Stimulated activated CD8-positive, alpha-beta memory T cell treated with anti-CD3 and anti-CD28 coated beads, Interleukin-4, amount 100 ng/mL, for 1 hour (primary cell): ENCODE measurements around the gene WDR31.
"Not testable (repeated sequence)": the region's sequence is repeated elsewhere in the genome, so short reads cannot be mapped to it uniquely, and the experiment has no call there.

ENCODE experiments used
- DNase-seq, 2 donors: peaks; one replicate each; pipeline ENCODE4 v3.0.0-alpha.2; 2020; ENCODE audit warnings: low read depth in 2 of 2, low spot score in 1 of 2

WDR31 gene

GRCh38 chr9:113298924-113299770 is 40.9 kb downstream of the WDR31 start:
- DNase-seq: no peak

DNA sequence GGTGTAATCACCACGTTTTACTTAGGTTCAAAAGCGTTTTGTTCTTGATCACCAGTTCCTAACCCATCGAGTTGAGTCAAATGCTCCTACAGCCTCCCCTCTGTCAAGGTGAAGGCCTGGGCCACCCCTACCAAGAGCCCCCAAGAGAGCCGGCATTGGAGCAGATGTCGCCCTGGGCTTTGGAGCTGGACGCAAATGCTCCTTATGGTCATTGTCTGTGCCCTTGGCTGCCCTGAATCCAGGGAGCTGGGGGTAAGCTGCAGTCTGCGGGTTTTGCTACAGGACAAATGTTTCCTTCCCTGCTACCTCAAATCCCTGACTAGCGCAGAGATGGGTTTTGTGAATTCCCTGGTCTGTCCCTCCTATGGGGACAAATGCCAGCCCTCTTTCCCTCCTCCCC is 41.8 kb downstream of the WDR31 start:
- DNase-seq: no peak

DNA sequence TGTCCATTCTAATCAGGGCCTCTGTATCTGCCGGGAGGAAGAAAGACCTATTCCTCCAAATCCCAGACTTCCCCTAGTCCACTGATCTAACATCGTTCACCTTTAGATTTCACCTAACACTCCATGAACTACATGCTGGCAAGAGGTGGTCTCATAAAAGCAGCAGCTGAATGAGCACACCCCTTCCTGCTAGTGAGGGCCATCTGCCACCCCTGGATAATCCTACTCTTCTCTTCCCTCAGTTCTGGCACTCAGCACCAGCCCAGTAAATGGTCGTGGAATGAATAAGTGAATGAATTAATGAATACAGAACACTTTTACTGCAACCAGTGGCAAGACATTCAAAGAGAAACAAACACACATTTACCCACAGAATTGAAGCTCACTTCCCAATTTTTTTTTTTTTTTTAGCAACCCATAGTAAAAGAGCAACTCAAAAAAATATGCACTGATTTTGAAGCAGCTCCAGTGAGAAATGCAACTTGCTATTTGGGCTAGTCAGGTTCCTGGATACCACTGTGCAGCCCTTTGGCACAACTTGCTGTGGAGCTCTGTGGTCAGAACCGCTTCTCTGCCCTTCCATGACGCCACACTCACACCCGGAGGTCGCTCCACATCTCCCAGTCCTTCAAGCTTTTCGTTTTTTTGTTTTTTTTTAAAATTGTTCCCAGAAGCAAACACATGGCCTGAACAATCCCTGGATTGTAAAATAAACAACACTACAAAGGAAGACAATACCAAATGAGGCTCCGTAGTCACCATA is 43.1 kb downstream of the WDR31 start:
- DNase-seq: no peak

DNA sequence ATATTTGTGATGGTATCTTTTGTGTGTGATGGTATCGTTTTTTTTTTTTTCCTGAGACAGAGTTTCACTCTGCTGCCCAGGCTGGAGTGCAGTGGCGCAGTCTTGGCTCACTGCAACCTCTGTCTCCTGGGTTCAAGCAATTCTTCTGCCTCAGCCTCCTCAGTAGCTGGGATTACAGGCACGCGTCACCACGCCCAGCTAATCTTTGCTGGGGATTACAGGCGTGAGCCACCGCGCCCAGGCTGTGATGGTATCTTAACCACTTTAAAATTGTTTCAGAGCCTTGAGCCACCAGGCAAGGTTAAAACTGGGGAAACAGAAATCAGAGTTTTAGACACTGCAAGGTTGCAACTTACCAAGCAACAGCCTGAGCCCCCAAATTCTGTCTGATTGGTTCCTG is 43.8 kb downstream of the WDR31 start:
- not testable (repeated sequence) for DNase-seq

- no peak for DNase-seq
Observed at GRCh38 chr9:113293285-113293878, 46.7 kb downstream of the WDR31 start.

GRCh38 chr9:113290052-113290607 is 49.9 kb downstream of the WDR31 start:
- no peak for DNase-seq

GRCh38 chr9:113289091-113289490 is 51.0 kb downstream of the WDR31 start:
- DNase-seq: no peak

- no peak for DNase-seq
Observed at GRCh38 chr9:113281356-113281755, 58.7 kb downstream of the WDR31 start.

- no peak for DNase-seq
Observed at GRCh38 chr9:113278840-113279239, 61.2 kb downstream of the WDR31 start.

DNA sequence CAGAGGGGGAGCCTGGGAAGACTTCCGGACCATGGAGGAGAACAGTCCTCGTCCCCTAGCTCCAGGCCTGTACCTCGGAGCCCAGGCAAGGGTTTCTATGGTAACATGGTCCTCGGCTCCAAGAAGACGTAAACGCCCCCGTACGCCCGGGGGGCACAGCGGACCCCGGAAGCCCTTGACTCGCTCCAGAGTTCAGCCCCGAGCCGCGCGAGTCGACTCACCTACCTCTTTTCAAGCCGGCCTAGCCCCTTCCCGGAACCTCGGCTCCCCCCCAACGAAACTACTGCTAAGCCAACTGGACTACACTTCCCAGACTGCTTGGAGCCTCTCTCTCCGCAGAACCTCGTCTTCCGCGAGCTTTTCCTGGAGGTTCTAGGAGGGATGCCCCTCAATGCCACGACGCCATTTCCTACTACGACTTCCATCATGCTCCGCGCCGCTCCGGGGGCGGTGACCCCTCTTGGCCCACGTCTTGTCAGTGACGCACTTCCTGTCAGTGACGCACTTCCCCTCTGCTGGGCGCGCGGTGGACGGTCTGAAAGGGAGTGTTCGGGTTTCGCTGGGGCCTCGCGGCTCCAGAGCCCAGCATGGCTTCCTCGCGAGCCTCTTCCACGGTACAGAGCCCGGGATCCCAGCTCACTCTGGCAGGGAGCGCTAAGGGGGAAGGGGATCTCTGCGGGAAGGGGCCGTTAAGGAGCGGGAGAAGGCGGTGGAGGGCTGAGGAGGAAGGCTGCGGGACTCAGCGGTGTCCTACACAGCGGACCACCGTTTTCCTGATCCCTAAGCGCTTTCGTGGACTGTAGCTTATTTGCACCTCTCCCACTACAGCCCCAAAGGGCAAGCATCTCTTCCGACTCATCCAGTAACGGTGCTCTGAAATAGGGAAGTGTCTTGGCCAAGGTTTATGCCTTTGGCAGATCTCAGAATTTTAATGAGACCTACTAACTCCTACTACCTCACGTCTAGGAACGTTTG is 64.6 kb downstream of the WDR31 start, which contains the start of the genes CDC26 and PRPF4:
Gene CDC26, minus strand, starts transcription at position 416 of the 975 bp plus-strand sequence. CDS start 3,065 bp downstream, outside the sequence.
Gene PRPF4, plus strand, starts transcription at position 502 of the 975 bp plus-strand sequence. Its CDS starts 86 bp downstream, at position 588.
- peak; percentile 88 to 89 for DNase-seq

- DNase-seq: no peak
Observed at GRCh38 chr9:113274474-113275156, 65.5 kb downstream of the WDR31 start.

DNA sequence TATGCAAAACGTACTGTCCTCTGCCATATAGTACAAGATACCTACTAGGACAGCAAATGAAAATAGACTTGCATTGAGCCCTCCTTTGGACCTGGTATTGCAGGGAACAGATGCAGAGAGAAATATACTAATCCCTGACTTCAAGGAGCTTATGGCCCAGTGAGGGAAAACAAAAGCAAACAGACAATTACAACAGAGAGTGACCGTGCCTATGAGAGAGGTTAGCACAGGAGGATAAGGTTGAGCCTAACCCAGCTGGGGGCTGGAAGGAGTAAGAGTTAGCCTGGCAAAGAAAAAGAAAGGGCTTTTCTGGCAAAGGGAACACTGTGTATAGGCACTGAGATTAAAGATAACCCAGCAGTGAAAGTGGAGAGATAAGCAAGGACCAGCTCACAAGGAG is 70.2 kb downstream of the WDR31 start:
- no peak for DNase-seq

GRCh38 chr9:113269355-113269754 is 70.7 kb downstream of the WDR31 start:
- no peak for DNase-seq

GRCh38 chr9:113267911-113268566 is 72.0 kb downstream of the WDR31 start:
- no peak for DNase-seq

DNA sequence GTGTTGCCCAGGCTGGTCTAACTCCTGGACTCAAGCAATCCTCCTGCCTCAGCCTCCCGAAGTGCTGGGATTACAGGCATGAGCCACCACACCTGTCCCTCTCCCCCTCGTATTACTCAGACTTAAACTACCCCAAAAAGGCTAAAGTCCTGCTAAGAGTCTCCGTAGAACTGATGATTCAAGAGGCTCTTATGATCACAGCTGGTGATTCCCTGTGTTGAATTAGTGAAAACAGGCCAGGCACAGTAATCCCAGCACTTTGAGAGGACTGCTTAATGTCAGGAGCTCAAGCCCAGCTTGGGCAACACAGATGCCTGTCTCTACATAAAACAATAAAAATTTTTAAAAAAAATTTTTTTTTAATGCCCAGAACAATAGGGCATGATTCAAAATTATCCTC is 73.9 kb downstream of the WDR31 start:
- DNase-seq: no peak
